IPS-18c (cell line): ENCODE results near the gene TET1.
"Not testable (repeated sequence)": the region's sequence is repeated elsewhere in the genome, so short reads cannot be mapped to it uniquely, and the experiment has no call there.

Experiments
- H3K4me3 ChIP-seq: 2 replicates; pipeline ENCODE4 v1.7.0; 2013; ENCODE audit warnings: low read depth, mild to moderate bottlenecking, low read length, moderate library complexity; ENCODE audit not compliant: insufficient read depth
- H3K9me3 ChIP-seq: one replicate; pipeline ENCODE4 v1.6.1; 2013; ENCODE audit warnings: mild to moderate bottlenecking, low read length, moderate library complexity; ENCODE audit not compliant: control insufficient read depth, insufficient read depth

The TET1 gene

GRCh38 chr10:68598978-68599770, 39.0 kb downstream of the TET1 start:
- Histone ChIP-seq H3K9me3 (no peaks in the 10 kb centered on the region), H3K4me3 (no peak overlapping the region)

DNA sequence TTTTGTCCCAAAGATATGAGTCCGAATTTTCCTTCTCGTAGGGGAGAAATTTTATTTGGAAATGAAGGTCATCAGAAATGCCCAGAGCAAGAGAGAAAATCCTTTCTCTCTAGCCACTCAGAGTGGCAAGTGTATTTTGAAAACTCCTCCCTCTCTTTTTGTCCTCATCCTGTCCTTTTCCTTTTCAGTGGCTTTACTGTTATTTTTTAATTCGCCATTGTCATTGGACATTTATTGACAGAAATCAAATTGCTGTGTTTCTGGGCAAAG, 39.6 kb downstream of the TET1 start:
- peak overlapping the region; percentile 40 for H3K4me3 ChIP-seq
- no peaks in the 10 kb centered on the region for H3K9me3 ChIP-seq

- H3K4me3 ChIP-seq, result peak overlapping the region; percentile 40
- no peaks in the 10 kb centered on the region for H3K9me3 ChIP-seq
These were observed 40.1 kb downstream of the TET1 start for GRCh38 chr10:68600041-68600778.

DNA sequence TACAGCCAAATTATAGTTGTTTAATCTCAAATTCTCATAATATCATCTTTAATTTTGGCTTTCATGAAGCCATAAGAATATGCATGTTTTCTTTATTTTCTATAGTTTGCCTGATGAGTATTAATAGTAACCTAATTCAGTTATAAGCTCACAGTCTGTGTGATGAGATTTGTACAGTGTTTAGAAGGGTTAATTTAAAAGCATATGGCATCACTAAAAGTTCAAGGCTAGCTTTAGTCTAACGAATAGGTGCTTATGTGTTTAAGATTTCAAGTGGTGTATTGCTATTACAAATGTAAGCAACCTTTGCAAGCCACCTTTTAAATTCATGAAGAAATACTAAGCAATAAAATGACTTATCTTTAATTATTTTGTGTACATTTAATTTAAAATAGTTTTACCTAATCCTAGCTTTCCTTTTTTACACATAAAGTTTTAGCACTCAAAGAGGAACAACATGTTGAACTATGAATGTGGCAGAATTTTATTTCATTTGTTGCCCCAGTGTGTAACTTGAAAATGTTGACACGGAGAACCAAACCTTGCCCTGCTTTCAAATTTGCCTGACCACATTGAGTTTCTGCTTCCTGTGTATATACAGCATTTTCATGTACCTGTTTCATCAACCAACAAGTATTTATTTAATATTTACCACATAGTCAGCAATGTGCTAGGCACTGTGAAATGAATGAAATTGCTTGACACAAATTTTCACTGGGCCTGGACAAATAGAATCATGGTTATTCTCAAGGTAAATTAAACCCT, 41.5 kb downstream of the TET1 start:
- H3K9me3 ChIP-seq, result no peaks in the 10 kb centered on the region
- no peak overlapping the region for H3K4me3 ChIP-seq

- Histone ChIP-seq H3K4me3 (no peak overlapping the region), H3K9me3 (no peaks in the 10 kb centered on the region)
These were observed 42.3 kb downstream of the TET1 start for GRCh38 chr10:68602434-68602833.

DNA sequence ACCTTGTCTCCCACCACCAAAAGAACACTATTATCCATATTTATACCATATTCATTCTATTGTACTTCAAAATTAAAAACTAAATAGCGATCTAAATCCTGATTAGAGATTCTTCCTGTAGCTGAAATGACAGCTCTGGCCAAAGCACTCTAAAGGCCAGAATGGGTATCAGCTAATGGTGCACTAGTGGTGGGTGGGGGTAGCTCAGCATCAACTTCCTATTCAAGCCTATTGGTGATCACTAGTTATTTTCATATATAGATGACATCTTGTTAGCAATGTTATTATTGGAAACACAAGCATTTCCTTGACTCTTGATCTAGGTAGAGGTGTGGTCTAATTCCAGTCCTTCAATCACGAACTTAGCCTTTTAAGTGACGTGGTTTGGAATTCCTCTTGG, 43.6 kb downstream of the TET1 start:
- H3K4me3 ChIP-seq, result no peak overlapping the region
- no peaks in the 10 kb centered on the region for H3K9me3 ChIP-seq

DNA sequence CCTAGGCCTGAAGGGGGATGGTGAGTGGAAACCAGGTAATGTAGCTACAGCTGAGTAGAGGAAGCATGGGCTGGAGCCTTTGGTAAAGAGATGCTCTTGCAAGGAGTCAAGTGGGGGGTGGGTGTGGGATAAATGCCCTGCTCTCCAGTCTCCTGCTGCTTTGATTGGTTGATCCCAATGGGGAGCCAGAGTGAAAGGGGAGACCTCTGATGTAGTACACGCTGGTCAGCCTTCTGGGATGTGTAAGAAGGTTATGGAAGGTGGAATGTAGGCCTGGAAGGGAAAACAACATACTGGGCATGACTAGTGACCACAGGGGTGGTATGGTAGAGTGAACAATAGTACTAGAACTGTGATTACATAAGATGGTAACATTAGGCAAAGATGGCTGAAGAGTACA, 44.3 kb downstream of the TET1 start:
- Histone ChIP-seq H3K9me3 (no peaks in the 10 kb centered on the region), H3K4me3 (no peak overlapping the region)

DNA sequence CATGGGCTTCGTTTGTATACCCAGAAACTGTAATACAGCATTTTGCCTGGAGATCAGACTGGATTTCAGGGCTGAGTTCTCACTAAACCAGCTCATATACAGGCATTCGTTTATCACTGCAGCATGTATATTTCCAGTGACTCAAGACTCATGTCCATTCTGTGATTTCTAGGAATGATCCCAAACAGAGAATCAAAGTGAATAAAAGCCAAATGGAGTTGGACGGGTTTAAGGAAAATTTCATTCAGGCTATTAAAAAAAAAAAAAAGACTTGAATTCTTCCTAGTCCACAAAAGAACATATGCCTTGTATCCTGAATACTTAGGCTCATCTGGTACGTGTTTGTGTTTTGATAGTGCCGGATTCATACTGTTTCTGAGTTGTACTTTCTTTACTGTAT, 46.8 kb downstream of the TET1 start:
- Histone ChIP-seq H3K9me3 (no peaks in the 10 kb centered on the region), H3K4me3 (no peak overlapping the region)

- H3K4me3 ChIP-seq, H3K9me3 ChIP-seq: not testable (repeated sequence)
These were observed 49.9 kb downstream of the TET1 start for GRCh38 chr10:68610023-68610422.

GRCh38 chr10:68611227-68611626, 51.1 kb downstream of the TET1 start:
- H3K9me3 ChIP-seq, result no peaks in the 10 kb centered on the region
- H3K4me3 ChIP-seq, result no peak overlapping the region

GRCh38 chr10:68613974-68614373, 53.8 kb downstream of the TET1 start:
- H3K4me3 ChIP-seq, H3K9me3 ChIP-seq: not testable (repeated sequence)

GRCh38 chr10:68617691-68618090, 57.6 kb downstream of the TET1 start:
- H3K4me3 ChIP-seq, H3K9me3 ChIP-seq: not testable (repeated sequence)

GRCh38 chr10:68618234-68618633, 58.1 kb downstream of the TET1 start:
- Histone ChIP-seq H3K9me3 (no peaks in the 10 kb centered on the region), H3K4me3 (no peak overlapping the region)

DNA sequence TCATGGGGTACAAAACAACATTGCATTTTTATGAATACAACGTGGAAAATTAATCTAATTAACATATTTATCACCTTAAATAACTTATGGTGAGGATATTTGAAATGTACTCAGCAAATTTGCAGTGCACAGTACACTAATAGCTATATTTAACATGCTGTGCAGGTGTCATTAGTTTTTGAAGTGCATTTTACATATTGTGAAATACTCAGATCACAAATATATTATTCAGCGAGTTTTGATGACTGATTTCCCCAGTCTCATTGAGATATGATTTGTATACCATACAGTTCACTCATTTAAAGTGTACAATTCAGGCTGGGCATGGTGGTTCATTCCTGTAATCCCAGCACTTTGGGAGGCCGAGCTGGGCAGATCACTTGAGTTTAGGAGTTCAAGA, 59.5 kb downstream of the TET1 start:
- H3K4me3 ChIP-seq, result no peak overlapping the region
- no peaks in the 10 kb centered on the region for H3K9me3 ChIP-seq

GRCh38 chr10:68625316-68625921, 65.3 kb downstream of the TET1 start:
- no peaks in the 10 kb centered on the region for H3K9me3 ChIP-seq
- H3K4me3 ChIP-seq, result no peak overlapping the region

DNA sequence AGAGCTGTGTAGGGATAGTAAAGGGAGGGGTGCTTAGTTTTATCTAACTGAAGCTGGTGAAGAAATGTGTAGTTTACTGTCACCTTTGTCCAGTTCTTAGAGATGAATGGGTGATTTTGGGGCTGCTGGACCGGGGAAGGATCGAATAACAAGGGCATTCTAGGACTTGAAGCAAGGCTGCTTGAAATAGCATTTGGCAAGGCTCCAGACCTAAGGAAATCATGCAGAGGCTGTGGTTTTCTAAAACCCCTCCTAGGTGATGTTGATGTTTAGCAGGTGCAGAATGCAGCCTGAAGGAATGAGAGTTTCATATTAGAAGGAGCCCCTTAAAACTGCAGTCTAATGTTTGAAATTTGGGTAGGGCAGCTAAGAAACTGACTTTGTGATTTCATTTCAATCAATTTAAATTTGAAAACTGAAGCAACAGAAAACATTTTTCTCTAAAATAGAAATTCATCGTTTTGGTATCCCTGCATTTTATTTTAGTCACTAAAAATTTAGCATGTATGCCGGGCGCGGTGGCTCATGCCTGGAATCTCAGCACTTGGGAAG, 68.5 kb downstream of the TET1 start:
- no peak overlapping the region for H3K4me3 ChIP-seq
- peaks cover 2% of the 10 kb centered on the region for H3K9me3 ChIP-seq

DNA sequence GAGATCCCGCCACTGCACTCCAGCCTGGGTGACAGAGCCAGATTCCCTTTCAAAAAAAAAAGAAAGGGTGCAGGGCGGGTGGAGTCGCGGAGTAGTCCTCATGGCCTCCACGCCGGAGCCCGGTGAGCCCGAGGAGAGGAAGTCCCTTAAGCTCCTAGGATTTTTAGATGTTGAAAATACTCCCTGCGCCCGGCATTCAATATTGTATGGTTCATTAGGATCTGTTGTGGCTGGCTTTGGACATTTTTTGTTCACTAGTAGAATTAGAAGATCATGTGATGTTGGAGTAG, 72.1 kb downstream of the TET1 start:
- H3K9me3 ChIP-seq, H3K4me3 ChIP-seq: not testable (repeated sequence)

DNA sequence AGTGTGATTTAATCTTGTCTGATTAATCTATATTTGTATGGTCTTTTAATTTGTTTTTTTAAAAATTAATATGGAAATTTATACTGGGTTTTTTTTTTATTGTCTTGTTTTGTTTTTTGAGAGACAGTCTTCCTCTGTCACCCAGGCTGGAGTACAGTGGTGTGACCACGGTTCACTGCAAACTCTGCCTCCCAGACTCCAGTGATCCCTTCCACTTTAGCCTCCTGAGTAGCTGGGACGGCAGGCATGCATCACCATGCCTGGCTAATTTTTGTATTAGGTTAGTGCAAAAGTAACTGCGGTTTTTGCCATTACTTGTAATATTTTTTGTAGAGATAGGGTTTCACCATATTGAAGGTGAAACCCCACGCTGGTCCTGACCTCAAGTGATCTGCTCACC, 73.1 kb downstream of the TET1 start:
- Histone ChIP-seq H3K4me3 (no peak overlapping the region), H3K9me3 (peaks cover 2% of the 10 kb centered on the region)
